ACC112 (cell line): Measurements from ENCODE around the gene CIAO2B.

ENCODE experiments used
- H2AFZ ChIP-seq: fragments of 200-600 bp; sonication (generic); one replicate; pipeline ENCODE4 v1.6.0; 2017; ENCODE audit warnings: antibody characterized with exemption, low read length; ENCODE audit not compliant: unreplicated experiment
- H3K27ac ChIP-seq: fragments of 200-600 bp; sonication (generic); 2 replicates; pipeline ENCODE4 v1.5.1; 2014; ENCODE audit warnings: low read depth, mild to moderate bottlenecking, antibody characterized with exemption, low read length, moderate library complexity
- H3K27me3 ChIP-seq: fragments of 200-600 bp; sonication (generic); 2 replicates; pipeline ENCODE4 v1.6.1; 2014; ENCODE audit warnings: mild to moderate bottlenecking, antibody characterized with exemption, low read length, moderate library complexity, mixed read lengths; ENCODE audit not compliant: insufficient read depth
- H3K36me3 ChIP-seq: fragments of 200-600 bp; sonication (generic); 2 replicates; pipeline ENCODE4 v1.6.1; 2016; ENCODE audit warnings: mild to moderate bottlenecking, antibody characterized with exemption, low read length, moderate library complexity, mixed read lengths; ENCODE audit not compliant: insufficient read depth
- H3K4me1 ChIP-seq: fragments of 200-600 bp; sonication (generic); one replicate; pipeline ENCODE4 v1.6.1; 2016; ENCODE audit warnings: low read length, mixed read lengths; ENCODE audit not compliant: insufficient read depth, unreplicated experiment, control insufficient read depth
- H3K4me3 ChIP-seq: fragments of 200-600 bp; sonication (generic); 2 replicates; pipeline ENCODE4 v1.5.1; 2014; ENCODE audit warnings: mild to moderate bottlenecking, low read depth, low read length
- H3K79me2 ChIP-seq: fragments of 200-600 bp; sonication (generic); one replicate; pipeline ENCODE4 v1.6.0; 2016; ENCODE audit warnings: low read length; ENCODE audit not compliant: control insufficient read depth, unreplicated experiment, insufficient read depth

Gene CIAO2B

DNA sequence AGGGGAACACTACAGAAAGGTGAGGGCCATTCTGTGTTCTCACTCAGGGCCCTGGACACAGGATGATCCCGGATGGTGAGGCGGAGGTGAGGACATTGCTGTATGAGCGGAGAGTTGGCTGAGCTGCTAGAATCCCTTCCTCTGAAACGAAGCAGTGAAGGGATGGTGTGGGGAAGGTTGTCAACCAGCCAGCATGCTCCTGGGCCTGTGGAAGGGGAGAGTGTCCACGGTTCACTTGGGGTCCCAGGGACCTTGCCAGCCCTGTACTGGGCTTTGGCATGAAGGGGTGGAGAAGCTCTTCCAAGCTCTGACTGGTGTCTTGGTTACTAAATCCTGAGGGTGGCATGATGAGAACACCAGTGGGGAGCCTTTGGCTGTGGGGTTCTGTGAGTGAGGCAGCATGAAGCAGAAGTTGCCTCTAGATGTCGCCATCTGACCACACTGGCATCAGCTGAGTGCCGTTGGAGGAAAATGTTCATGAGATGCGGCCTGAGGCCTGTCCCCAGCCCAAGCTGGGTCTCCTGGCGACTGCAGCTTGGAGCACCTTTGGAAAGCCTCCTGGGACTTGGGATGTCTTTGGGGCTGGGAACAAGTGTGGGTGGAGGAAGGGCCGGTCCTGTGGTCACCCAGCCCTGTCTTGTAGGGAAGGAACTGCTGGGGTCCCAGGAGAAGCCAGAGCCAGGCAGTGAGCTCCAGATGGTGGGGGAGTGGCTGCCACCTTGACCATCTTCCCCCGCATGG, 39.1 kb downstream of the CIAO2B start:
- Histone ChIP-seq H3K27ac (no peak overlapping the region), H3K4me3 (no peak overlapping the region), H3K4me1 (peaks cover 23% of the 10 kb centered on the region), H3K36me3 (no peaks in the 10 kb centered on the region), H3K27me3 (no peaks in the 10 kb centered on the region), H2AFZ (no peak overlapping the region), H3K79me2 (no peaks in the 10 kb centered on the region)

DNA sequence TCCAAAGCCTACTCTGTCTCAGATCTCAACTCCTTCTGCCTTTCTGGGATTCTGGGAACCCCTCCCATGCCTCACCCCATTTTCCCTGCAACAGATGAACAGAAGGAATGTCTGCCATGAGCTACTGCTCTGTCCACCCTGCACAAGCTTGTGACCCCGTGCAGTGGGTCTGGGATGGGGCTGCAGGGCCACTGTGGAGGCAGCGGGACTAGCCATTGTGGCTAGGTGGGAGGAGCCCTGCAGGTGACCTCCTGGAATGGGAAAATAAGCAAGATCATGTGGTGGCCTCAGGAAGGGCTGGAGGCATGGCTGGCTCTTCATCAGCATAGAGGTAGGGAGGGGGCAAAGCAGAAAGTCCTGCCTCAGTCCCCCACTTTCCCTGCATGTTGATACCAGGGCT, 40.1 kb downstream of the CIAO2B start:
- H3K36me3 ChIP-seq, result no peaks in the 10 kb centered on the region
- no peaks in the 10 kb centered on the region for H3K79me2 ChIP-seq
- H3K27me3 ChIP-seq, result no peaks in the 10 kb centered on the region
- H3K4me3 ChIP-seq, result no peak overlapping the region
- no peak overlapping the region for H2AFZ ChIP-seq
- H3K27ac ChIP-seq, result no peak overlapping the region
- H3K4me1 ChIP-seq, result peaks cover 14% of the 10 kb centered on the region

DNA sequence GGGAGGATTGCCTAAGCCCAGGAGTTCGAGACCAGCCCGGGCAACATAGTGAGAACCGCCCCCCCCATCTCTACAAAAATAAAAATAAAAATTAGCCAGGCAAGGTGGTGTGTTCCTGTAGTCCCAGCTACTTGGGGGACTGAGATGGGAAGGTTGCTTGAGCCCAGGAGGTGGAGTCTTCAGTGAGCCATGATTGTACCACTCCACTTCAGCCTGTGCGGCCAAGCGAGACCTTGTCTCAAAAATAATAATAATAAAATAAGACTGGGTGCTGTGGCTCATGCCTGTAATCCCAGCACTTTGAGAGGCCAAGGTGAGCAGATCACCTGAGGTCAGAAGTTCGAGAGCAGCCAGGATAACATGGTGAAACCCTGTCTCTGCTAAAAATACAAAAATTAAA, 42.4 kb downstream of the CIAO2B start:
- Histone ChIP-seq H3K4me1 (peaks cover 14% of the 10 kb centered on the region), H2AFZ (no peak overlapping the region)

DNA sequence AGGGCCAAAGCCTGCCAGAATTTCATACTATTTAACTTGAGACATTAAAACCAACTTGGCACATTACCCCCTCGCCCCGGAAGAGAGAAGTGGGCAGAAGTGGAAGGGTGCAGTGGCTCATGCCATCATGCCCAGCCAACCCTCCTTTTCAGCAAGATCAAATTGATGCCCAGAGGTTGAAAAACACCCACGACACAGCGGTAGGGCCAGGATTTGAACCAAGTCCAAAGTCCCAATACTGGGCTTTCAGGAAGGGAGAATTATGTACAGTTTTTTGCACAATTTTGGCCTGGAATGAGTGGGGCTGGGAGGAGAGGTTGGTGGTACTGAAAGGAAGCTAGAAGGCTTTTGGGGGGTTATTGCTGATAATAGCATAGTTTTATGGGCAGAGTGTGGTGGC, 42.8 kb downstream of the CIAO2B start:
- Histone ChIP-seq H3K27me3 (no peaks in the 10 kb centered on the region), H3K4me3 (no peak overlapping the region), H3K27ac (no peak overlapping the region), H3K4me1 (peaks cover 14% of the 10 kb centered on the region), H3K36me3 (no peaks in the 10 kb centered on the region), H3K79me2 (no peaks in the 10 kb centered on the region), H2AFZ (no peak overlapping the region)

More for the DNA sequence above, 42.4 kb downstream of the CIAO2B start:
- H3K79me2 ChIP-seq, result no peaks in the 10 kb centered on the region
- no peak overlapping the region for H3K4me3 ChIP-seq
- H3K27ac ChIP-seq, result no peak overlapping the region
- H3K27me3 ChIP-seq, result no peaks in the 10 kb centered on the region
- no peaks in the 10 kb centered on the region for H3K36me3 ChIP-seq

DNA sequence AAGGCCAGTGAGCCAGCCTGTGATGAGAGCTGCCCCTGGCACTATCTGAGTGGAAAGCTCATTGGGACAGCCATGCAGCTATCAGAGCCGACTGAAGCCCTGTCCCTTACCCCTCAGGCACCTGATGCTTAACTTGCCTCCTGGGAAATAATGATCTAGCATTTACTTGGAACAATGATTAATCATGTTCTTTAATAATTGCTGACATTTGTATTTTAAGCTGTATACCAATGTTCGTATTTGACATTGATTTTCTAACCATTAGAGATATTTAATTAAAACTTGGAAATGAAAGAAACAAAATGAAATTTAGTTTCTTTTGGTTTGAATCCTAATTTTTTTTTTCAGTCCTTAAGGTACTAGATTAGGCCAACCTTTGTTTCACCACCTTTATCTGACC, 43.4 kb downstream of the CIAO2B start:
- Histone ChIP-seq H3K36me3 (no peaks in the 10 kb centered on the region), H2AFZ (no peak overlapping the region), H3K27me3 (no peaks in the 10 kb centered on the region), H3K79me2 (no peaks in the 10 kb centered on the region), H3K27ac (no peak overlapping the region), H3K4me1 (peaks cover 8% of the 10 kb centered on the region), H3K4me3 (no peak overlapping the region)

DNA sequence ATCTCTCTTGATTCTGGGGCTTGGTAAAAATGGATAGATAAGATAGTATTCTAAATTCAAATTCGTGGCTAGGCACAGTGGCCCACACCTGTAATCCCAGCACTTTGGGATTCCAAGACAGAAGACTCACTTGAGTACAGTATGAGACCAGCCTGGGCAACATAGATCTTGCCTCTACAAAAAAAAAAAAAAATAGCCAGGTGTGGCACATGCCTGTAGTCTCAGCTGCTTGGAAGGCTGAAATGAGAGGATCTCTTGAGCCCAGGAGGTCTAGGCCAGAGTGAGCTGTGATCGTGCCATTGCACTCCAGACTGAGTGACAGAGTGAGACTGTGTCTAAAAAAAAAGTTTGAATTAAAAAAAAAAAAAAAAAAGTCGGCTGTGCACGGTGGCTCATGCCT, 44.6 kb downstream of the CIAO2B start:
- H2AFZ ChIP-seq, result no peak overlapping the region
- no peaks in the 10 kb centered on the region for H3K27me3 ChIP-seq
- no peak overlapping the region for H3K27ac ChIP-seq
- no peaks in the 10 kb centered on the region for H3K36me3 ChIP-seq
- no peak overlapping the region for H3K4me3 ChIP-seq
- peaks cover 4% of the 10 kb centered on the region for H3K4me1 ChIP-seq
- no peaks in the 10 kb centered on the region for H3K79me2 ChIP-seq

DNA sequence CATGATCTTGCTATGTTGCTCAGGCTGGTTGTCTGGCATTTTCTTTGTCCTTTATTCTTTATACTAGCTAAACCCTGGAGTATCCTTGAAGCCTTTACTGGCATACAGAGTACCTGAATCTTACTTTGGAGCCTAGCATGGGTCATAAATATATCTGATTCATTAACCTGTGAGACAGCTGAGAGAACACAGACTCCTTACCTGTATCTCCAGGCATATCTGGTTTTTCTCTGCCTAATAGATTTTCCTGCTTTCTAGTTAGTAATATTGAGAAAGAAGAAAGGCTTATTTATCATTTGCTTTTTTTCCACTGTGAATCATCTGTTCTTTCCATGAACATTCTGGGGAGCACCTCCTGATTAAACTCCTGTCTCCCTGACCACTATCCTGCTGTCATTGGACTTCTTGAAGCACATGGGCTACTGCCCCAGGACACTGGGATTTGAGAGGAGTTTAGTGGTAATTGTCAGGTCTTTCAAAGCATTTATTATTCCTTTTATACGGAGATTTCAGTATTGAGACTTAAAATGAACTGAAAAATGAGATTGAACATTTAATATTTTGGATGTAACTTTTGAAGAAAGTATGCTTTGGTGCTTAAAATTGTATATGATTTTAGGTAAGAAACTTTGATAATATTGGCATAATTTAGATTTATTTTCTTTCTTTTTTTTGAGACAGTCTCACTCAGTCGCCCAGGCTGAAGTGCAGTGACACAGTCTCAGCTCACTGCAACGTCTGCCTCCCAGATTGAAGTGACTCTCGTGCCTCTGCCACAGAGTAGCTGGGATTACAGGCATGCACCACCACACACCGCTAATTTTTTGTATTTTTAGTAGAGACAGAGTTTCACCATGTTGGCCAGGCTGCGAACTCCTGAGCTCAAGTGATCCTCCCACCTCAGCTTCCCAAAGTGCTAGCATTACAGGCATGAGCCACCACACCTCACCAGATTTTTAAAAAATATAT, 45.3 kb downstream of the CIAO2B start:
- H3K36me3 ChIP-seq, result no peaks in the 10 kb centered on the region
- H3K27ac ChIP-seq, result no peak overlapping the region

DNA sequence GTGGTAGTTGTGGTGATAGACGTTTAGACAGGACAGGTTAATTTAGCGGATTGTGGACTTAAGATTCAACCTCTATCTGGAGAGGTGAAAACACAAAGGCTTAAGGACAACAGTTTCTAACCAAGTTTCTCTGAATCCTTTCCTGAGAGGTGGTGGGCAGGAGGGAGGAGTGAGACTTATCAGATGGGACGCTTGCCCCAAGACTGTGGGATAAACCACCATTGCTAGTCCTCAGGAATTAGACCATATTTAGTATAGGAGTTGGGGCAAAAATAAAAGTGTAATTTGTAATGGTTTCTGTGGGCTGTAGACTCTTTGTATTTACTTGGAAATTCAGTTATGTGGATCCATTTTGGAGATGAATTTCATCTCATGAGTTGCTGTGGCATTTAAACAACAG, 47.3 kb downstream of the CIAO2B start:
- no peaks in the 10 kb centered on the region for H3K36me3 ChIP-seq
- no peak overlapping the region for H2AFZ ChIP-seq
- no peak overlapping the region for H3K27ac ChIP-seq
- peaks cover 4% of the 10 kb centered on the region for H3K79me2 ChIP-seq
- H3K27me3 ChIP-seq, result no peaks in the 10 kb centered on the region
- no peak overlapping the region for H3K4me3 ChIP-seq
- H3K4me1 ChIP-seq, result peaks cover 3% of the 10 kb centered on the region

More for the DNA sequence above, 45.3 kb downstream of the CIAO2B start:
- Histone ChIP-seq H3K79me2 (no peaks in the 10 kb centered on the region), H2AFZ (no peak overlapping the region), H3K4me1 (peaks cover 4% of the 10 kb centered on the region), H3K4me3 (no peak overlapping the region), H3K27me3 (no peaks in the 10 kb centered on the region)

DNA sequence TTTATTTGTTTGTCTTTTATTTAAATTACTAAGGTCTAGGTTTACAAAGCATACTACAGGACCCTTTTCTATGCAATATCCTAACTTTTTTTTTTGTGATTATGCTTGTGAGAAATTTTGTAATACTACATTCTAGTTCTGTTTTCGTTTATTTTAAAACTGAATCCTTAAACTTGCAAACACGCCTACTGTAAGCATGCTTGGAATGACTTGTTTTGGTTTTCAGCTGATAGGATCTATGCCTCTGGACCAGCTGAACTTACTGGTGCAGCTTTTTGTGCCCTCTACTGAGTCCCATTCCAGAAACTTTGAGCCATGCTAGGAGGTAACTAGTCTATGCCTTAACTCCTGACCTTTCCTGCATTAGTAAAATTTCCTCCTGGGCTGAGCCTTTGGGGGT, 47.9 kb downstream of the CIAO2B start:
- H3K27me3 ChIP-seq, result no peaks in the 10 kb centered on the region
- H3K79me2 ChIP-seq, result peaks cover 6% of the 10 kb centered on the region
- no peak overlapping the region for H2AFZ ChIP-seq
- no peak overlapping the region for H3K4me3 ChIP-seq
- H3K27ac ChIP-seq, result no peak overlapping the region
- H3K4me1 ChIP-seq, result peaks cover 4% of the 10 kb centered on the region
- H3K36me3 ChIP-seq, result no peaks in the 10 kb centered on the region

DNA sequence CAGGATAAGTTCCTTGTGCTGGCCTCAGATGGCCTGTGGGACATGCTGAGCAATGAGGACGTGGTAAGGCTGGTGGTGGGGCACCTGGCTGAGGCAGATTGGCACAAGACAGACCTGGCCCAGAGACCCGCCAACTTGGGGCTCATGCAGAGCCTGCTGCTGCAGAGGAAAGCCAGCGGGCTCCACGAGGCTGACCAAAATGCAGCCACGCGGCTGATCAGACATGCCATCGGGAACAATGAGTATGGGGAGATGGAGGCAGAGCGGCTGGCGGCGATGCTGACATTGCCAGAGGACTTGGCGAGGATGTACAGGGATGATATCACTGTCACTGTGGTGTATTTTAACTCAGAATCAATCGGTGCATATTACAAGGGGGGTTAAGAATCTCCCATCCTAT, 48.7 kb downstream of the CIAO2B start:
- Histone ChIP-seq H3K36me3 (no peaks in the 10 kb centered on the region), H3K79me2 (peaks cover 12% of the 10 kb centered on the region), H2AFZ (no peak overlapping the region), H3K27ac (no peak overlapping the region), H3K27me3 (no peaks in the 10 kb centered on the region), H3K4me1 (peaks cover 4% of the 10 kb centered on the region), H3K4me3 (no peak overlapping the region)
